HG03064 (cell line): ENCODE results near the gene RIPK3.
"Not testable (repeated sequence)": the region's sequence is repeated elsewhere in the genome, so short reads cannot be mapped to it uniquely, and the experiment has no call there.

ENCODE experiments used
- ATAC-seq: cut with Tn5 transposase; IDR thresholded peaks from one replicate; pipeline ENCODE4 v1.9.1; 2021; ENCODE audit warnings: low read depth; ENCODE audit not compliant: unreplicated experiment

RIPK3 gene

DNA sequence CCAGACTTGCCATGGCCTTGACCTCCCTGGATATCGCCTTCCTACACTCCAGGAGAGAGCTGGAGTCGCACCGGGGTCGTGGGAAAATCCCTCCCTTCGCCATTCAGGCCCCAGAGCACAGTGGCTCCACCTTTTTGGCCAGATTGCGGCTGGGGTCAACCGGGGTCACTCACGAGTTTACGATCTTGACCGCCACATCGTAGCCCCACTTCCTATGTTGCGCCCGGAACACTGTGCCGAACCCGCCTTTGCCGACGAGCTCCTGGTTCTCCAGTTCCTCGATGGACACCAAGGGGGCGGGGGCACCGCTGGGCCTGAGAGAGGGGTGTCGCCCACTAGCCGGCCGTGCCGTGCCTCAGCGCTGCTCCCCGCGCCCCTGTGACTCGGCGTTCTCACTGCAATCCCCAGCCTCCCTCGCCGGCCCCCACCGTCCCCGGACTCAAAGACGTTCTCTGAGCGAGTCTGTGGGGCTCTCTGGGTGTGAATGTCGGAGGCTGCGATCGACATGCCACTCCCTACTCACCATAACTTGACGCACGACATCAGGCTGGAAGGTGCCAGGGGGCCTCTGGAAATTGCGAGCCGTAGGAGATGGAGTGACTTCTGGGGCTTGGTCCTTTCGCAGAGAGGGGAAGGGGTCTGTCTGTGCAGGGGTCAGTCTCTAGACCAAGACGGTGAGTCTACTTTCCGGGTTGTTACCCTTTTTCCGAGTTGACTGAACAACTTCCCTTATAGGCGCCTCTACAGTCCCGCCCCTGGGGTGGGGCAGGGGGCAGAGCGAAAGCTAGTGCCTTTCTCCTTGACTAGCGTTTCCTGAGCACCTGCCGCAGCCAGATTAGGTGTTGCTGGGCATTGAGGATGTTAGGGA, at the start of gene RIPK3:
Gene RIPK3, minus strand, starts transcription at position 708 of the 868 bp plus-strand sequence. Its CDS starts 165 bp downstream, at position 543.
- ATAC-seq = peak; percentile 68

DNA sequence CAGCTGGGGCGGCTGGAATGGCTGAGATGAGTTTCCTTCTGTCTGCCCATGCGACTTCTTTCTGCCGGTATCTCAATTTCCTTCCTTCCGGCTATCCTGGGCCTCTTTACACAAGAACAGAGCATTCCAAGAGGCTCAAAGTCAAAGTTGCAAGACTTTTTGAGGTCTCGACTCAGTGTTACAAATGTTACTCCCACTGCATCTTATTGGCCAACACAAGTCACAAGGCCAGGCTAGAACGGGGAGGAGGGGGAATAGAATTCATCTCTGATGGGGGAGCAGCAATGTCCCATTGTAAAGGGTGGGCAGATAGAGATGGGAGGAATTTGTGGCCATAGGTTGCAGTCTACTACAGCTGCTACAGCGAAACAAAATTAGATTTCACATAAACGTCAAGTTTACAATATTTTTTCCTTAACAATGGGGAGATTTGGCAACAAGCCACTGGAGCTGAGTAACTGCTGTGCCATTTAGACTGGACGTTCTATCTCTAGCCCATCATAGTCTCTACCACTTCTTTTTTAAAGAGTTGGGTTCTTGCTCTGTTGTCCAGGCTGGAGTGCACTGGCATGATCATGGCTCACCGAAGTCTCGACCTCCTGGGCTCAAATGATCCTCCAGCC, 49.5 kb upstream of the RIPK3 start:
- no peak for ATAC-seq

DNA sequence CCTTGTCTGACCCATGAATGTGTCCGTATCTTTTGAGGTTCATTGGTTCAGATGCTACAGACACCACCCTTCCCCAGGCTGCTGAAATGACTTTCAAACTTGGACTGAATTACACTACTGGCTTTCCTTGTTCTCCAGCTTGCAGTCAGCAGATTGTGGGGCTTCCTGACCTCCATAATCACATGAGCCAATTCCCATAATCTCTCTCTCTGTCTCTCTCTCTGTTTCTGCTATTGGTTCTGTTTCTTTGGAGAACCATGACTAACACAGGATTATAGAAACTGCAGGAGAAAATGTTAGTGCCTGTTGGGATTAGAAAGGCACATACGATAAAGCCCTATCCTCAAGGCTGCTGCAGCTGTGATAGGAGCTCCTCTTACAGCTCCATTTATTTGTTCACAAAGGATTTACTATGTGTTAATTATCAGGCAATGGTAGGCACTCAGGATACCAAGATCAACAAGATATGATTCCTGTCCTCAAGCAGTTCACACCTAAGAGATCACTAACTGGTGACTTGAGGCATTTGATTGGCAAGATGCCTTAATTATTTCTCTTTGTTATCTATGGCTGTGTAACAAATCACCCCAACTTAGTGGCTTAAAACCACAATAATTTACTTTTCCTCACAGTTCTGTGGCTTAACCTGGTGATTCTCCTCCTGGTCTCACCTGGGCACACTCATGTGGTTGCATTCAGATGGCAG, 48.8 kb upstream of the RIPK3 start:
- no peak for ATAC-seq

DNA sequence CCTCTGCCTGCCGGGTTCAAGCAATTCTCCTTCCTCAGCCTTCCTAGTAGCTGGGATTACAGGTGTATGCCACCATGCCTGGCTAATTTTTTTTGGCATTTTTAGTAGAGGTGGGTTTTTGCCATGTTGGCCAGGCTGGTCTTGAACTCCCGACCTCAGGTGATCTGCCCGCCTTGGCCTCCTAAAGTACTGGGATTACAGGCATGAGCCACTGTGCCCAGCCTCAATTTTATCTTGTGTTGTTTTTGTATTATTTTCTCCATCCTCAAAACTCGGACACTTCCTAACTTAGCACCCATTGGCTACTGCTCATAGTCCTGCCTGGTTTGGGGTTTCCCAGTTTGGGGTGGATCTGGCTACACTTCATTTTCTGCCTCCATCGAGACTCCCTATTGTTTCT, 47.8 kb upstream of the RIPK3 start:
- not testable (repeated sequence) for ATAC-seq

DNA sequence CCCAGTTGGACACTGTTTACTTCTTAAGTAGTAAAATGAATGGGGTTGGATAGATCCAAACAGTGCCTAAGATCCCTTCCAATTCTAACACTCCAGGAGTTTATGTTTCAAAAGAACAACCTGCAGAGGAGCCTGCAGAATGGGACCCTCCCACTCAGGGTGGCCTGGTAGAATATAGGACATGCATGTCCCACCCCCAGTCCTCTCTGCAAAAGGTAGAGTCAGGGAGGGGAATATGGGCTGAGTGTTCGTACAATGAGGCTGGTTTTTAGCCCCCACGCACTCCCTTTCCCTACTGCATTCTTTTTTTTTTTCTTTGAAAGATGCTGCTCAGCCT, 47.2 kb upstream of the RIPK3 start:
- no peak for ATAC-seq

DNA sequence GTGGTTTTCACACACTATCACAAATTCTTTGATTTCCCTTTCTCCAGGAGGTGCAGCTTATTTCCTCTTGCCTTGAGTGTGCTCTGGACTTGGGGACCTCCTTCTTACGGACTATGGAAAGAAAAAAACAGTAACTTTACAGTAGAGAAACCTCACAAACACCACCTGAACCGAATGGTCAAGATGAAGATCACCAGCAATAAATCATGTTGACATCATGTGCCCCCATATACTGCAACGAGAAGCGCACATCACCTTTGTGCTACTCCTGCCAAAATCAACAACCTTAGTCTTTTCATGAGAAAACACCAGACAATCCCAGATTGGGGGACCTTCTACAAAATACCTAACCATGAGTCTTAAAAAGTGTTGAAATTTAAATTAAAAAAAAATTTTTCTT, 45.7 kb upstream of the RIPK3 start:
- ATAC-seq = no peak

DNA sequence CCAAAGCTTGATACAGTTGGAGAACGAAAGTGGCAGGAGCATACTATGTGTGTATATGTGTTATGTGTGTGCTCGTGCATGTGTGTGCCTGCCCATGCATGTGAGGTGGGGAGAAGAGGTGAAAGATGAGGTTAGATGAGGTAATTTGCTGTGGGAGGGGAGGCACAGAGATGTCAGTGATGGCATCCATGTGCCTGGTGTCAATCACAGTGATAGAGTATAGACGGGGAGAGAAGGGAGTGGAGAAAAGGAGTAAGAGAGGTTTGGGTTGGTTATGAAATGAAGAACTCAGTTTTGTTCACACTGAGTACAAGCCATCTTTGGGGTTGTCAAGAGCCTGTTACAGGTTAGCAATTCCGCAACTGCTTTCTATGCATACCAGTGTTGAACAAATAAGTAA, 44.4 kb upstream of the RIPK3 start:
- ATAC-seq = no peak

DNA sequence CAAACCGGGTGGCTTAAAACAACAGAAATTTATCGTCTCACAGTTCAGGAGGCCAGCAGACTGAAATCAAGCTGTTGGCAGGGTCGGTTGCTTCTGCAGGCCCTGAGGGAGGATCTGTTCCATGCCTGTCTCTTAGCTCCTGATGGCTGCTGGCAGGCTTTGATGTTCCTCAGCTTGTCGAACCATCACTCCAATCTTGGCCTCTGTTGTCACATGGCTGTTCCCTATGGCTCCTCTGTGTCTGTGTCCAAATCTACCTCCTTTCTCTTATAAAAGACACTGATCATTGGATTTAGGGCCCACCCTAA, 42.2 kb upstream of the RIPK3 start:
- no peak for ATAC-seq

DNA sequence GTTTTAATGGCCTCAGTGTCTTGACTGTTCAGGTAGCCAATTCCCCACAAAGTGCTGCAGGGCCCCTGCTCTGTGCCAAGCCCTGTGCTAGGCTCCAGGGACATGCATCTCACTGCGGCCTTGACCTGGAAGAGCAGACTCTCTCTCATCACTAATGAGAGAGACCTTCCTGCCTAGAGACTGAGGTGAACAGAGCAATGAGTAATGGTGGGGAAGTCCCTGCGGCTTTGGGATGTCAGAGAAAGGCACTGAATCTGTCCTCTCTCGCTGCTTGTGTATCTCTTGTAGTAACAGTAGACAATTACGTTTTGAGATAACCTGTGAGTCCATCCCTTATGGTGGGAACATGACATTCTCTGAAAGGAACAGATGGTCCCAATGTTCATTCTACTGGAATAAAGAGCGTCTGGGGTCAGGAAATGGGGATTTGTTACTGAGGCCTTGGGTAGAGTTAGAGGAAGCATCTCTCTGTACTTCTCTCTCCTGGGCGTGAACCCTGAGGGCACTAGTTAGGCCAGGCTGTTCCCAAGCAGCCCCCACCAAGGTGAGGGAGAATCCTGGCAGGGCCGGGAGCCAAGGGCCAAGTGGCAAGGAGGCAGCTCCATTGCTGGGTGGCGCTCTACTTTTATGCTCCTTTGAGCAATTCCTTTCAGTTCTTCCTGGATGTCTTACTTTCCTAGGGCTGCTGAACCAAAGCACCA, 41.7 kb upstream of the RIPK3 start:
- ATAC-seq = no peak

DNA sequence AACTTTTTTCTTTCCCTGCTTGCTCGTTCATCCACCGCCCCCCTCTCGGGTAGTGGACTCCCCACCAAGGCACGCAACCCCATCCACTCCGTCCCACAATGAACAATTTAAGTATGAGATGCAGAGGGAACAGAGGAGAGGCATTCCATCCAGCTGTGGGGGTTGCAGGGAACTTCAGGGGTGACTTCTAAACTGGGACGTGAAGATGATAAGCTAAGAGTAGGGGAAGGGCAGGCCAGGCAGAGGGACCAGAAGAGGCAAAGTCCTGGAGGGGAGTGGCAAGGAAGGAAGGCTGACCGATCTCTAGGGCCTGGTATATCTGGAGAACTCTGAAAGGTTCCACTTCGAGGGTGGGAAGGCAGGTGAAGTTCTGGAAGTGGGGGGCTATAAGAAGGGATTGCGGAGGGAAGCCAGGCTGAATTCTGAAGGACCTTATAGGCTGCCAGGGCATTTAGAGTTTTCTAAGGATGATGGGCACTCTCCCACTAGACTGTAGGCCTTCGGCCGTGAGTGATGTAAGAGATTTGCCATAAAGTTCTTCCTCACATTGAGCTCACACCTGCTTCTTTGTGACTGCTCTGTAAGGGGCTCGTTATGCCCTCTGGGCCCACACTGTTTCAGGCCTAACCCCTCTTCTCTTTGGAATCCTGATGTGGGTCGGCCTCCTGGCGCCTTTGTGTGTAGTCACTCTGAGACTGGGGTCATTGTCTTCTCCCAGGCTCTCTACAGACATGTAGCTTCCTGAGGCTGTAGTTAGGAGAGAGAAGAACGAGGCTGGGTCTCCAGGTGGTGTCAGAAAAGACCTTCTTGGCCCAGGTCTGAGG, 40.3 kb upstream of the RIPK3 start:
- ATAC-seq = no peak

DNA sequence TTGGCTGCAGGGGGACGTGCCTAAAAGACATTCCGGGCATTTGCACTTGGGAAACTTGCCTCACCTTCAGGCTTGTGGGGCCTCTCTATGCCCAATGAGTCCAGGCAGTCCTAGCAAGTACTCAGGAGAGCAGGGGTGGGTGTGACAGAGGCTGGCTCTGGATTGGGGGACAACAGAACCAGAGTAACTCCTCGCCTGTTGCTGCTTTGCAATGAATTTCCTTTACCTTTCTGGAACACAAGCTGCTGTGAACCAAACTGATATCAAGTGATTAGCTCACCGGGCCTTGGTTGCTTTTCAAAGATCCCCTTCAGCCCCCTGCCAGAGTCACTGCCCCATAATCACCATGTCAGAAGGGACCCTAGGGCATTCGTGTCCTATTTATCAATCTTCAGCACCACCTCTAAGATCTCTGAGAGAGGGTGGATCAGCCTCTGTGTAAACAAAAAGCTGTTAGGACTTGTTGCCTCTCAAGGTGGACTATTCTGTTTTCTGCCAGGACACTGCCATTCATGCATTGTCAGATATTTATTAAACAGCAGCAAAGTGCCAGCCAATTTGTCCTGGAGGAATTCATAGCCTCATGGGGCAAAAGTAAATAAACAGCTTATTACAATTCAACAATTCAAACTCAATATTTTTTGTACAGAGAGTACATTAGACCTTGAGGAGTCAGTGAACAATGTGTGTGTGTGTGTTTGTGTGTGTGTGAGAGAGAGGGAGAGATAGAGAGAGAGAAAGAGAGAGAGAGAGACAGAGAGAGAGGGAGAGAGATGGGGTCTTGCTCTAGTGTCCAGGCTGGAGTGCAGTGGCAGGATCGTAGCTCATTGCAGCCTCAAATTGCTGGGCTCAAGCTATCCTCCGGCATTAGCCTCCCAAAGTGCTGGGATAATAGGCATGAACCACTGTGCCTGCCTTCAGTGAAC, 39.5 kb upstream of the RIPK3 start:
- ATAC-seq = no peak

DNA sequence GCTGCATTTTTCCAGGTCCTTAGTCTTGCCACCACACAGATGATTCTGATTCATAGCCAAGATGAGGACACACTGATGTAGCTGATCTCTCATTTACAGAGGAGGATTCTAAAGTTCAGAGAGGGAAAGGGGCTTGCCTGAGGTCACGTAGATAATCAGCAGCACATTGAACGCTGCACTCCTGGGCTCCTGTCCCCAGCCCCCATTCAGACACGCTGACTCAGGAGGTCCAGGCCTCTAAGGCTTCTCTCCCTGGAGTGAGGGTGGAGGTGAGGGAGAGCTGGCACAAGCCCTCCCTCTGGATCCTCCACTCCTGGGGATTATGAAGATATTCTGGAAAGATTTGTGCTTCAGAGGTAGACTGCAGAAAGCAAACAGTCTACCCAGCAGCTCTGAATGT, 38.5 kb upstream of the RIPK3 start:
- no peak for ATAC-seq

DNA sequence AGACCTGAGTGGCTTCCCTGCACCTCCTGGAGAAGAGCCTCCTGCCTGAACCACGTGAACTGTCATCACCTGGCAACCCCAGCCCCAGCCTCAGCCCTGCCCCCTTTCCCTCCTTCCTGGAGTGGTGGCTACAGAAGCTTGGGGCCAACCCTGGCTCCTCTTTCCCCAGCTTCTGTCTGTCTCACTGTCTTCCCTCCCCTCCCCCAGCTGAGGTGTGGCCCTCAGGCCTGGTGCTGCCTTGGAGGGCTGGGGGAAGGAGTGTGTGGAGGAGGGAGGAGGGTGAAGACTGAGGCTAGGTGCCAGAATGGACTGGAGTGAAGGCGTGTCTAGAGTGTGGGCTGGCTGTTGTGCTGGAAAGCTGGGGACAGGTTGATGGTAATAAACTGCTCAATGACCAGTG, 37.9 kb upstream of the RIPK3 start:
- no peak for ATAC-seq

DNA sequence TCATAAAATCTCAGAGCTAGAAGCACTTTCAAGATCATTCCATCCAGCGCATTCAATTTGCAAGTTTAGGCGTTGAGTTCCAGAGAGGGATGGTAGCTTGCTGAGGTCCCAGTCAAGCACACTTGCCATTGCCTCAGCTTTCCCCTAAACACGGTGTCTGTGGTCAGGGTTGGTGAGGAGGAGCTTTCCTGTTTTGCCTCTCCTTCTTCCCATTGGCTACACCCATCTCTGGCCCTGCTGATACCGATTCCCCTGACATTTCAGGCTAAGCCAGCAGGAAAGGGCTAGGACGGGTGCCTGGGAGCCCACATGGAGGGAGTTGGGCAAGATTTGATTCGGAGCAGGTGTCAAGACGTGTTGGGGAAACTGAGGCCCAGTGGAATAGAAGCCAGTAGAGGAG, 37.3 kb upstream of the RIPK3 start:
- no peak for ATAC-seq

DNA sequence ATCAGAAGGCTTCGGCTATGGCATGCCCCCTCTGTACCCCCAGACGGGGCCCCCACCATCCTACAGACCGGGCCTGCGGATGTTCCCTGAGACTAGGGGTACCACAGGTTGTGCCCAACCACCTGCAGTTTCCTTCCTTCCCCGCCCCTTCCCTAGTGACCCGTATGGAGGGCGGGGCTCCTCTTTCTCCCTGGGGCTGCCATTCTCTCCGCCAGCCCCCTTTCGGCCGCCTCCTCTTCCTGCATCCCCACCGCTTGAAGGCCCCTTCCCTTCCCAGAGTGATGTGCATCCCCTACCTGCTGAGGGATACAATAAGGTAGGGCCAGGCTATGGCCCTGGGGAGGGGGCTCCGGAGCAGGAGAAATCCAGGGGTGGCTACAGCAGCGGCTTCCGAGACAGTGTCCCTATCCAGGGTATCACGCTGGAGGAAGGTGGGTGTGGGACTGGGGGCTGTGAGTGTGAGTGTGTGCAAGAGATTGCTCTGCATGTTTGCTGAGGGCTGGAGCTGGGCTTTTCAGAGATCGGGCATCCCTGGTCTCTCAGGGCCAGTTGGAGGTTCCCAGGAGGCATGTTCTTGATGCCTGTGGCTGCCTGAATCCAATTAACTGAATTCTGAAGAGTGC, 36.8 kb upstream of the RIPK3 start:
- no peak for ATAC-seq

DNA sequence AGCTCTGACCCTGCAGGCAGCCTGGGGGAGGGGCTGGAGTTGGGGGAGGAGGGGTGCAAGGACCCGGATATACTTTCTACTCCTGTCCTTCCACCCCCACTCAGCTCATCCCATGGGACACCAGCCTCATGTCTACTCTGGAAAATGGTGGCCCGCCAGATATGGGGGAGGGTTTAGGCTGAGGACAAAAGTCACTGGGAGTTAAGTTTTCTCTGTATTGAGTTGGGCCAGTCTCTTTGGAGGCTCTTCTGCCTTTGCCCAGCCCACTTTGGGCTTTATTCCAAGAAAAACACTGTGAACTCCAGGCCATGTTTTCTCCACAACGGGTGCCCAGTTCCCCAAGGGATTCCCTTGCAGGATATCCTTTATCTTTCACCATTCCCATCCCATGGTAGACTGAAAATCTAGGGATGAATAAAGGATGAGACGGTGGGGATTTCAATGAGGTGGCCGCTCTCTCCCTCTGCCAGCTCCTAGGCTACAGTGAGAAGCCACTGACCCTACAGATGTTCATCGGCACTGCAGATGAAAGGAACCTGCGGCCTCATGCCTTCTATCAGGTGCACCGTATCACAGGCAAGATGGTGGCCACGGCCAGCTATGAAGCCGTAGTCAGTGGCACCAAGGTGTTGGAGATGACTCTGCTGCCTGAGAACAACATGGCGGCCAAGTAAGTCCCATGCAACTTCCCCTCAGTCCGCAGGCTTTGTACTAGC, 33.1 kb upstream of the RIPK3 start:
- ATAC-seq = no peak

DNA sequence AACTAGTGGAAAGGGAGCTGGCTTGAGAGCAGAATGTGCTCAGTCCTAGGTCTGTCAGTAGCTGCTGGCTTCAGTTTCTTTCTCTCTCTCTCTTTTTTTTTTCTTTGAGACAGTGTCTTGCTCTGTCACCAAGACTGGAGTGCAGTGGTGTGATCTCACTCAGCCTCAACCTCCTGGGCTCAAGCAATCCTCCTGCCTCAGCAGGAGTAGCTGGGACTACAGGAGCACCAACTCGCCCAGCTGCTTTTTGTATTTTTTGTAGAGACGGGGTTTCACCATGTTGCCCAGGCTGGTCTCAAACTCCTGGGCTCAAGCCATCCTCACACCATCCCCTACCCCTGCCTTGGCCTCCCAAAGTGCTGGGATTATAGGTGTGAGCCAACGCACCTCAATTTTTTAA, 31.8 kb upstream of the RIPK3 start:
- not testable (repeated sequence) for ATAC-seq

DNA sequence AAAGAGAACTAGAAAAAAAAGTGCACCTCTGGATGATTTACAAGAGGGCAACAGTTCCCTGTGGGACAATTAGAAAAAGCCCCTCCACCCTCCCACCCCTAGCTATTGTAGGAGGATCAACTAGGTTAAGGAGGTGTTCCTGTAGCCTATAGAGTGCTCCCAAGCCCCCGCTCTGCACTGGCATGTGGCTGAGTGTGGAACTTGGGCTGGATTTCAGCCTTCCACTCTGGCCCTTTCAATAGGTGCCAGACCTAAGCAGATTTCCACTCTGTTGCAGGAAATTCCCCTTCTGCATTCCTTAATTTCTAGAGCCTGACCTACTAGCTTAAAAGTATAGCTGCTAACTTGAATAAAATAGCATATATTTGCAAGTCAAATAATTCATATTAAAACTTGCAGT, 31.0 kb upstream of the RIPK3 start:
- no peak for ATAC-seq
